Measurements from ENCODE around the gene USP47. TPM values are rescaled to one million over a fixed set of nuclear protein-coding genes. Genes with fewer than 3 reads are reported as not detected.

Gene USP47
- total and polyA plus RNA-seq, 2 of the 8 experiments (the other 6 are each of a cell fraction or from before 2014, with no cell fraction given) = 4.2 to 21.3 TPM

- no peaks in the 10 kb centered on the region for H3K36me3 ChIP-seq (ENCODE audit: control insufficient read depth in 2 of 4, insufficient read depth in 4 of 4, low read length in 3 of 4)
- no peak overlapping the region for H3K4me3 ChIP-seq (ENCODE audit: extremely low read depth in 1 of 4, insufficient read depth in 2 of 4, low read depth in 3 of 4, low read length in 4 of 4)
- no peak overlapping the region for H2BK15ac ChIP-seq (ENCODE audit: low read length)
- H2AFZ ChIP-seq (ENCODE audit: low read length) = no peak overlapping the region
- H3K14ac ChIP-seq (ENCODE audit: insufficient read length) = no peak overlapping the region
- no peak overlapping the region for H3K18ac ChIP-seq (ENCODE audit: extremely low read depth, low read length)
- no peak overlapping the region for H2BK12ac ChIP-seq (ENCODE audit: low read depth, low read length)
- no peak overlapping the region for H2BK5ac ChIP-seq (ENCODE audit: low read depth, low read length)
- no peak overlapping the region for H3K56ac ChIP-seq (replicated peaks; ENCODE audit: insufficient read length, low read depth, low read length)
- DNase-seq (ENCODE audit: low read depth in 1 of 2, low spot score in 2 of 2) (peak in 1 of 2 experiments; percentile 39), FAIRE-seq (no peak)
- ChIA-PET POLR2A (ENCODE audit: partially characterized antibody) (interaction anchor here (1.1 to 1.4 kb wide), 3 partner anchors 14 to 25 kb away, joined by 3 to 5 read pairs (median 3); no protein-coding TSS in a partner anchor), CTCF (ENCODE audit: partially characterized antibody) (interaction anchor here (0.6 to 5.4 kb wide), 9 partner anchors 9 to 177 kb away, joined by 3 to 63 read pairs (median 4); no protein-coding TSS in a partner anchor)
- H2BK20ac ChIP-seq (ENCODE audit: low read length) = no peak overlapping the region
- H4K5ac ChIP-seq (ENCODE audit: insufficient read length, low read depth, low read length) = no peak overlapping the region
- no peaks in the 10 kb centered on the region for H3K27me3 ChIP-seq (replicated peaks in 1 of 4; ENCODE audit: control insufficient read depth in 3 of 4, extremely low read depth in 1 of 4, insufficient read depth in 3 of 4, low read length in 3 of 4)
- H3K9me3 ChIP-seq (ENCODE audit: insufficient read depth in 2 of 2, low read depth in 1 of 2, low read length in 1 of 2) = no peaks in the 10 kb centered on the region
- no peak overlapping the region for H3K23ac ChIP-seq (ENCODE audit: insufficient read length)
- H3K4ac ChIP-seq (replicated peaks; ENCODE audit: insufficient read length, low read depth, low read length) = no peak overlapping the region
- H3K4me1 ChIP-seq (replicated peaks in 1 of 4; ENCODE audit: control insufficient read depth in 3 of 4, insufficient read depth in 4 of 4, low read length in 3 of 4) = peaks cover 0 to 3% (median 2%) of the 10 kb centered on the region in 4 experiments; a peak in 4 of 7 replicates
- no peak overlapping the region for H3K4me2 ChIP-seq (ENCODE audit: insufficient read depth in 1 of 2, low read depth in 2 of 2, low read length in 2 of 2)
- no peak overlapping the region for H3K9ac ChIP-seq (replicated peaks in 1 of 4; ENCODE audit: extremely low read depth in 1 of 4, low read depth in 3 of 4, low read length in 3 of 4)
- no peaks in the 10 kb centered on the region for H3K79me2 ChIP-seq (ENCODE audit: control insufficient read depth in 1 of 2, insufficient read depth in 2 of 2, low read length in 2 of 2)
- peak overlapping the region; percentile 31; the same call in 1 of the 2 replicates for H4K8ac ChIP-seq (ENCODE audit: extremely low read depth, insufficient read depth, low read length)
- no peak overlapping the region for H4K91ac ChIP-seq (replicated peaks; ENCODE audit: insufficient read length, low read length)
- 83% methylated on average over 11 of the region's 11 CpGs; no CpG with 5 or more reads in 1 of the 2 experiments for WGBS, 2 experiments (ENCODE audit: extremely low coverage in 1 of 2, insufficient coverage in 1 of 2, insufficient read length in 1 of 2, insufficient replicate concordance in 2 of 2, low coverage in 1 of 2, low lambda C conversion rate in 2 of 2, missing lambda C conversion rate in 1 of 2)
- H2AK5ac ChIP-seq (ENCODE audit: low read depth, low read length) = no peak overlapping the region
- H4K20me1 ChIP-seq (replicated peaks in 1 of 2; ENCODE audit: control insufficient read depth in 1 of 2, insufficient read depth in 2 of 2, low read length in 2 of 2) = no peaks in the 10 kb centered on the region
- no peaks in the 10 kb centered on the region for H3K23me2 ChIP-seq (ENCODE audit: low read depth, low read length)
- H3K79me1 ChIP-seq (ENCODE audit: low read depth, low read length) = no peaks in the 10 kb centered on the region
- no peak overlapping the region for H3K27ac ChIP-seq (ENCODE audit: low read depth, low read length)
- no peak overlapping the region for H2BK120ac ChIP-seq (replicated peaks; ENCODE audit: low read depth, low read length)
- TF ChIP-seq RBBP5 (IDR thresholded peaks at IDR 0.05; ENCODE audit: borderline replicate concordance, low read depth, low read length) = no peak
- no peak for TF ChIP-seq ATF2 (IDR thresholded peaks at IDR 0.05; ENCODE audit: low read length)
- TF ChIP-seq MAX (IDR thresholded peaks at IDR 0.05) = no peak
- TF ChIP-seq ASH2L (IDR thresholded peaks at IDR 0.05; ENCODE audit: low read length) = no peak
- no peak for TF ChIP-seq NANOG (IDR thresholded peaks at IDR 0.05; ENCODE audit: insufficient read depth, low read depth, low read length, poor library complexity, severe bottlenecking)
- TF ChIP-seq CTCF (IDR thresholded peaks at IDR 0.05; ENCODE audit: control extremely low read depth in 1 of 3, insufficient read depth in 1 of 3, low read depth in 1 of 3, low read length in 3 of 3) = no peak
Measured at GRCh38 chr11:11975201-11976092, 133.7 kb downstream of the USP47 start.
